ACHN (cell line): ENCODE measurements around the gene PTPRD.
A peak's percentile ranks its signal among the peaks of the same experiment; 100 is the strongest.

Source experiments
- DNase-seq: peaks from one replicate; pipeline ENCODE4 v3.0.0-alpha.2; 2015
- in situ Hi-C: cut with HindIII; loops from 2 replicates; pipeline ENCODE4 v1.10.0; 2017; ENCODE audit warnings: low sequenced_read_pairs, low pct_ligation_motif_present, low pct_unique_long_range_greater_than_20kb

Gene PTPRD

DNA sequence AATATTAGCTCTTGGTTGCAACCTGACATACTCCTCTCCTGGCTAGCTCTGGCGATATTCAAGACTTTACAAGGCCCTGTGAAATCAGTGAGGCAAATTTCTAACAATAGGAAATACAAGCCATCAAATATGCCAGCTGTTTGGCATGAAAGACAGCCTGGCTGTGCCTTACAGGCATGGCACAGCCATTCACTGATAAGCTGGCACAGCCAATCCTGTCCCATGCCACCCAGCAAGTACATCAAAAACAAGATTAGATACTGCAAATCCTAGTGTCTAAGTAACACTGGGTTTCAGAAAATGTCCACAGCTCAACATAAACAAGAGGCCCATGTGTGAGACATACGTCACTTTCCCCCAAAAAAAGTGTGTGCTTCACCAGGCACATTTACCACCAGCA lies 1767.4 kb downstream of the PTPRD start:
- in situ Hi-C loops = no loop called here
- DNase-seq = no peak

DNA sequence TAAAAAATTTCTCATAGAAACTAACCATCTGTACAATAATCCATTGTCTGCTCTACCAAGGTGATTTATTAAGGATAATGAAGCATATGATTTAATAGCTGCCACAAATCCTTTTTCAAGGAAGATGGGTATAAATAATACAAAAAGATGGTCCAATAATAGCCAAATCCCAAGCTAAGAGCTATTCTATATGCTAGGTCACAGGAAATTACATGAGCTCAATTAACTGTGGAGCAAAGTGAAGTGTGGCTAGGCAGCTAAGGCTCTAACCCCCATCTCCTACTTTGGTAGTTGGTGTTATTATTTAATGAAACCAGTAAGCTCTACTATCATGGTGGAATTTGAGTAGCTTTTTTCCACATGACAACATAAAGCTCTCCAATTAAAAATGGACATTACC lies 1768.3 kb downstream of the PTPRD start:
- in situ Hi-C loops = no loop called here
- no peak for DNase-seq

DNA sequence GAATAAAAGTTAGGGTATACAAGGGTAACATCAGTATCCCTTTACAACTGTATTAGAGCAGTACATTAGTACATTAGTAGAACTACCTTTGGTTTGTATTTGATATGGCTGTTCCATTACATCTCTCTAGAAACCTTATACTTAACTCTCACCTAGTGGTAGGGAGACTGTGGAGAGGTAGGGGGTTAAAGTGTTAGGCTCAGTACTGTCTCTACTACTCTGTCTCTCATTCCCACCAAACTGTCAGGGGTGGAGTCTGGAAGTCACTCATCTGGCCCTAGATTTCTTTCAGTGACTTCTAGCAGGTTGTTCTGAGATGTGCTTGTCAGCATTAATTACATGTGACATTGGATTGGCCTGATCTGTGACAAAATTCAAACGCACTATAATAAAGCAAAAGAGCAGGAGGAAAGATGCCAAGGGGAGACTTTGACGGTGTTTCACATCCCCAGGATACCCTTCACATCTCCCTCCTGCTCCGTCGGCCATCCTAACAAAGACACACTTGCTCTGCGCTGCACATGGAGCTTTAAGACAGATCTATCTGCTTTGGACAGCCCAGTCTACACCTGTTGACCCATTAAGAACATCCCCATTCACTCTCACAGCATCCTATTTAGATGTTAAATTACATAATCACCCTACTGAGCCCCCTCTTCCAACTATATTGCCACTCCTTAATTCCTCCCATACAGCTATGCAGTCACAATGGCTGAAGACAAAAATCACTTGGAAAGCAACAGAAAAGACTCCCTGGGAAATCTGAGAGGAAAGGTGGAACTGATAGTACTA lies 1770.2 kb downstream of the PTPRD start:
- DNase-seq = no peak
- in situ Hi-C loops = no loop called here

DNA sequence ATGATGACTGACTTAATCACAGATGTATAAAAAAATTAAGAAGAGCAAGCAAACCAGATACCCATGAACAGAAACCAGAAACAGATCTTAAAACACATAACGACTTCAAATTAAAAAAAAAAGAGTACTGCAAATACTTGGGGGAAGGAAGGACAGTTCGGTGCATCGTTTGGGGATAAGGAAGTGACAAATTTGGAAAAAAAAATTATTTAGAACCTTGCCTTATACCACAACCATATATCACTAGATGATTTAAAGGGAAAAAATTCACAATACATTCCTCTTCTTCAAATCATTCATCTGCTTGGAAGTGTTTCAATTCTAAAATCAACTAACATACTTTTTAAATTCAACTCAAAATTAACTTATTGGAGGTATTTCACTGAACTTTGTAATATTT lies 1774.7 kb downstream of the PTPRD start:
- in situ Hi-C loops = no loop called here
- DNase-seq = no peak

DNA sequence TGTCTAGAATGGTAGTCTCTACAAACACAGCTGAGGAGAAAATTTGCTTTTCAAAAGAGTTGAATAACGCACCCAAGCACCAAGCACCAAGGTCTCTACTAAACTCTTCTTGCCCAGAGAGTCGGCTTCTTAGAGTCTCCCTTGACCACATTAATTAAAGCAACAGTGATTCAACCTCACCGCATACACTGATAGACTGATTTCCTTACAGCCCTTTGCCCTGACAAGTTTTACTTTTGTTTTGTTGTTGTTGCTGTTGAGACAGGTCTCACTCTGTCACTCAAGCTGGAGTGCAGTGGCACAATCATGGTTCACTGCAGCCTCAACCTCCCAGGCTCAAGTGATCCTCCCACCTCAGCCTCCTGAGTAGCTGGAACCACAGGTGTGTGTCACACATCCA lies 1777.5 kb downstream of the PTPRD start:
- in situ Hi-C loops = no loop called here
- DNase-seq = no peak

DNA sequence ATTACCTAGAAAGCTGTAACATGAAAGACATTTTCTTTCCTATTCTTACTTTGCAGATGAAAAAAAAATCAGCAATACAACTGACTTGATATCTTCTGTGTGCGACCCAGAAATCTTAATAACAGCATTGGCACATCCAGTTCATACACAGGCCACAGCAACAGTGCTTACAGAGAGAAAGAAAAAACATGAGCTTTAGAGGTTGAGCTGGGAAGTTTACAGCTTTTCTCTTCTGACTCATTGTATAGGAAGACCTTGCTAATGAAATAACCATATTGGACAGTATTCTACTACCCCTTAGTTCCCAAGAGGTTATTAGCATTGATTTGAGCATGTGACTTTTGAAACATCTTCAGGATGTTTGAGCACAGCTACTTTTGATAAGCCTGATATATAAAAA lies 1779.8 kb downstream of the PTPRD start:
- in situ Hi-C loops = no loop called here
- DNase-seq = no peak

DNA sequence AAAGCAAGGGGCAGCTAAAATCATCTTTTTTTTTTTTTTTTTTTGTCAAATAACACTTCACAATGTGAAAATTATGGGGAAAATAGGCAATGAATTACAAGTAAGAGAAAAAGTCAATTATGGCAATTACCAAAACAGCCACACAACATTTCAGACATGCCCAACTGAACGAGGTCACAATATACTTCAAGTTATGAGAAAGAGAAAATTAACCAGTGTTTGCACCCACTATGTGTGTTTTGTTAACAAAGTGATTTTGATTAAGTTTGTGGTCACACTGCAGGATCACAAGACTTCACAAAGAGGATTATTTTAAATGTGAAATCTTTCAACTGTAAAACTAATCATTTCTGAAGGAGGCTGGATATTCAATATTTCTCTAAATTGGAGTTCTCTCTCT lies 1780.4 kb downstream of the PTPRD start:
- in situ Hi-C loops = no loop called here
- DNase-seq = no peak

DNA sequence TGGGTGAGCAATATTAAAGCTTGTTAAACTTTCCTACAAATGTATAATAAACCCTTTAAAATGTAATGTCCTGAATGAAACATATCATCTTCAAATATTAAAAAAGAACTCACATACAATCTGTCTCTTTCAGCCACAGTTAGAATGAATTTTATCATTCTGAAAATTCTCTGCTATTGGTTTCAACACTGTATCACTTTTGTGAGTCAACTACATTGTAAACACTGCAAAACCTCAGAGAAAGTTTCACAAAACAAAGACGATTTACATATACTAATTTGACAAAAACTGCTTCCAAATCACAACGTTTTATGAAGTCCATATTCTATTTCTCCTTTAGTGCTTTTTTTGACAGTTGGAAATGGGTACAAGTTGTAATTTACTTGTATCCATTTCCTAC lies 1781.2 kb downstream of the PTPRD start:
- in situ Hi-C loops = no loop called here
- DNase-seq = no peak

DNA sequence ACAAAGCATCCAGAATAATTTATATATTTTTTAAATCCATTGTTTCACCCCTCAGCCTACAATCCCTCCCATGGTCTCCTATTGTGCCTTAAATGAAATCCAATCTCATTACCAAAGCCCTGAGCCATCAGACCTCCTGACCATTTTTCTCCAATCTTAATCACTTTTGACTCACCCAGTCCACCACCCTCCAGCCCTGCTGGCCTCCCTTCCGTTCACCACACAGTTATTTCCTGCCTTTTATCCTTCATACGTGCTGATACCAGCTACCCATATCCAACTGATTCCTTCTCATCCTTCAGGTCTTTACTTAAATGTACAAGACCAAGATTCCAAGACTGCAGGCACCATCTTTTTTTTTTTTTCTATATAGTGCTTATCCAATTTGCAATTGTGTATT lies 1786.5 kb downstream of the PTPRD start:
- DNase-seq = no peak
- in situ Hi-C loops = no loop called here

DNA sequence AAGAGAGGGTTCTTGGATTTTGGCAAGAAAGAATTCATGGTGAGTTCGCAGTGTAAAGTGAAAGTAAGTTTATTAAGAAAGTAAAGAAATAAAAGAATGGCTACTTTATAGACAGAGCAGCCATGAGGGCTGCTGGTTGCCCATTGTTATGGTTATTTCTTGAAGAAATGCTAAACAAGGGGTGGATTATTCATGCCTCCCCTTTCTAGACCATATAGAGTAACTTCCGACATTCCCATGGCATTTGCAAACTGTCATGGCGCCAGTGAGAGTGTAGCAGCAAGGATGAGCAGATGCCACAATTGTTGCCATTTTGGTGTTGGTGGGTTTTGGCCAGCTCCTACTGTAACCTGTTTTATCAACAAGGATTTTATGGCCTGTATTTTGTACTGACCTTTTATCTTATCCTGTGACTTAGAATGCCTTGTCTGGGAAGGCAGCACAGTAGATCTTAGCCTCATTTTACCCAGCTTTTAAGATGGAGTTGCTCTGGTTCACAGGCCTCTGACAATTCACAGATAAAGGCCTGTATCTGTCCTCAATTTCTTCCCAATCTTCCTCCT lies 1787.1 kb downstream of the PTPRD start:
- peak; percentile 39 for DNase-seq
- in situ Hi-C loops = no loop called here

DNA sequence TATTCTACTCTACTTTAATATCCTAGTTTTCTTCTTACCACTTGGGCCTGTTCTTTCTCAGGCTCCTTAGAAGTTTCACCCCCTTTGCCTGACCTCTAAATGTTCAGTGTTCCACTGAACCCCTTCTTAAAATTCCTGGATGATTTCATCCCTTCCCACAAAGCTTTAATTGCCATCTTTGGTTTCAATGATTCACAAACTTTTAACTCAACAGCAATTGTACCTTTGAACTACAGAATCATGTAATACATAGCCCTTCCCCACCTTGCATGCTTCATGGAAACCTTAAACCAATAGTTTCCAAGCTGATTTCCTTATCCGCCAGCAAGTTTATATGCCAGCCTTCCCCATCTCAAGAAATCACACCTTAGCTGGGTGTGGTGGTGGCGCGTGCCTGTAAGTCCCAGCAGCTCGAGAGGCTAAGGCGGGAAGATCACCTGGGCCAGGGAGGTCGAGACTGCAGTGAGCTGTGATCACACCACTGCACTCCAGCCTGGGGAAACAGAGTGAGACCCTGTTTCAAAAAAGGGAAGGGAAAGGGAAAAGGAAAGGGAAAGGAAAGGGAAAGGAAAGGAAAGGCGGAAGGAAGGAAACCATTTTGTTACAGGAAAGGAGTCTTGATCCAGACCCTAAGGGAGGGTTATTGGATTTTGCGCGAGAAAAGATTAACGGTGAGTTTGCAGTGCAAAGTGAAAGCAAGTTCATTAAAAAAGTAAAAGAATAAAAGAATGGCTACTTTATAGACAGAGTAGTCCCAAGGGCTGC lies 1789.5 kb downstream of the PTPRD start:
- peak; percentile 72 for DNase-seq
- in situ Hi-C loops = no loop called here

DNA sequence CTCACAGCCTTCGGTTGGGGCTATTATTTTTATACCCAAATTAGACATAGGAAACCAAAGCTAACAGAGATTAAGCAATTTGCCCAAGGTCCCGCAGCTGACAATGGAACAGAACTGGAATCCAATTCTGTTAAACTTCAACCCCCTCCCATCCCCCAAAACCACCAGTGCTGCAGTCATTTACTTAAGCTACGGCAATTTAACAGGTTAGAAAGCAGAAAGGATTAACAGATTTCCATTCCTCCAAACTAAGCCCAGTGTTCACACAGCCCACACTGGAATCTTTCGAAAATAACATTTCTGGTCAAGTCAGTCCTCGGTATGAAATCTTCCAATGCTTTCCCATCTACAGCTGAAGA lies 1790.2 kb downstream of the PTPRD start:
- DNase-seq = peak; percentile 76
- in situ Hi-C loops = no loop called here

DNA sequence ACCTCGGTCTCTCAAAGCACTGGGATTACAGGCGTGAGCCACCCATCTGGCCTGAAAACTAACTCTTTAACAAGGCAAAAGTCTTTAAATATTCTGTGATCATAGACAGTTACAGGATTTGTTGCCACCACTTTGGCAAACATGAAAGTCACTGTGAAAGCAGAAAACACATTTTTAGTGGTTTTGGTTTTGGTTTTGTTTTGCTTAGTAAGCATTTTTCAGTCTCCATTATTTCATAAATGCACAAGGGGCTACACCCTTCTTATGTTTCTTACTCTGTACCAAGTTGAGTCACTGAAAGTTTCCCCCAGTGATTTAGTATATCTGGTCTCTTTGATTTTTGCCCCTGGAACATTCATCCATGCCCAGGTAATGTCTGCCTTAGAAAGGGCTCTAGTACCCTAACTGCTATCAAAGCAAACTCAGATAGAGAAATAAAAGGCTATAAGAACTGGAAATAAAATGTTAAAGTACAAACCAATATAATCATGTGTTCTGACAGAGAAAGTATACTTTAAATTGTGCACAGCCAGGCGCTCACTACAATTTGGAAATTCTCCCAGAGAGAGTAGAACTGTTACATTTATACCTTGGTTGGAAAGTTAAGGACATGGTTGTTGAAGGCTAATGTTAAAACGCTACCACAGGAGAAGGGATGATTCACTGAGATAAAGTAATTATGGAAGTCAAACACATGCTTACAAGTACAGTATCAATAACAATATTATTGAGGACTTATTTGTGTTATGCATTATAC lies 1790.7 kb downstream of the PTPRD start:
- peak; percentile 58 for DNase-seq
- in situ Hi-C loops = no loop called here

DNA sequence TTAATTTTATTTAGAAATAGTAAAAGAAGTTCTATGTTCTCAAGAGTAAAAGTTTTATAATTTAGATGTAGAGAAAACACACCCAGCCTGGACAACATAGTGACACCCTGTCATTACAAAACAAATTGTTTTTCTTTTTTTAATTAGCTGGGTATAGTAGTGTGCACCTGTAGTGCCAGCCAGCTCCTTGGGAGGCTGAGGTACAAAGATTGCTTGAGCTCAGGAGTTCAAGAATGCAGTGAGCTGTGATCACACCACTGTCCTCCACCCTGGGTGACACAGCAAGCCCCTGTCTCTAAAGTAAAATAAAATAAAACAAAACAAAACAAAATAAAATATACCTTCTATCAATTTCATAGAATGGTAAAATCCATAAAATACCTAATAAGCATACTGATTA lies 1795.5 kb downstream of the PTPRD start:
- in situ Hi-C loops = no loop called here
- DNase-seq = no peak

DNA sequence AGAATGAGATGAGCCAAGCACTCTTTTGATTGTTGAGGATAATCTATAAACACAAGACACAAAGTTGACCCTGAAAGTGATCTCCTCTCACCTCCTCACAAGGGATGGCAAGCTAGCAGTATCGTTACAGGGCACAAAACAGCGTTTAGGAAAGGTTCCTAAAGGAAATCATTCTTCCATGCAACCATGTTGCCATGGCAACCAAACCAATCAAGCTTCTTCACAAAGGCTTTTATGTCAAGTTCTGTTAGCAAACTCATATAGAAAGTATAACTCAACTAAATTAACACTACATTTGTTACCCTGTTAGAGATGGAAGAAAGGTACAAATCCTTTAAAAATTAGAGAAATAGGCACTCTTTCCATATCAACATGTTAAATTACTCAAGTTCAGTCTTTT lies 1796.4 kb downstream of the PTPRD start:
- no peak for DNase-seq
- in situ Hi-C loops = no loop called here

DNA sequence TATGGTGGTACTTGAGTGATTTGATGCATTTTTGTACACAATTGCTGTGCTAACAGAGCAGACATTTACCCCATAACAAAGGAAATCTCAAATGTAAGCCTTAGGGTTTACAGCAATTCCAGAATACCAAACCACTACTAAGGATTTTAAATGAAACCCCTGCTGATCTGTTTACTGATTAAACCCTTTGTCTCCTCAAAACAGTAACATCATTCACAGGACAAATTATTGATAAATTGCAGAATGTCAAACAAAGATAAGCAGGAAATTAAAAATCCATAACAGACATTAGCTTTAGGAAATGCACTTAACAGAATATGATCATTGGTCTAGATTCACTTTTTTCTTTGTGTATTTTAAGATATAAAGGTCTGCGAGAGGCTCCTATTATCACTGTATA lies 1796.9 kb downstream of the PTPRD start:
- DNase-seq = no peak
- in situ Hi-C loops = no loop called here

DNA sequence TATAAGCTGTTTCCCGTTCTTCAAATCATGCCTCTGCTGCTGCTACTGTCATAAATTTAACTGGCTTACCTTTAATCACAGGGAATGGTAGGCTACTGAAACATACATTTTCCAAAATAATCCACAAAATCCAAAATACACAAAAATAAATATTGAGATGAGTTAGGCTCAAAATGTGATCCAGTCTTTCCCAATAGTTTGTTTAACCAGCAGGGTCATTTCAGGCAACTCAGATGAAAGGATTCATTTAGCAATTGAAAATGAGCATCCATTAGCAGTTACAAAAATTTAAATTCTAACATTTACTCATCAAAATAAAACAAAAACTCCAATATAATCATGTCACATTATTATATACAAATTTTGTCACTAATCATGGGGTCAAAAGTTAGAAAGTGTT lies 1797.6 kb downstream of the PTPRD start:
- DNase-seq = no peak
- in situ Hi-C loops = no loop called here

DNA sequence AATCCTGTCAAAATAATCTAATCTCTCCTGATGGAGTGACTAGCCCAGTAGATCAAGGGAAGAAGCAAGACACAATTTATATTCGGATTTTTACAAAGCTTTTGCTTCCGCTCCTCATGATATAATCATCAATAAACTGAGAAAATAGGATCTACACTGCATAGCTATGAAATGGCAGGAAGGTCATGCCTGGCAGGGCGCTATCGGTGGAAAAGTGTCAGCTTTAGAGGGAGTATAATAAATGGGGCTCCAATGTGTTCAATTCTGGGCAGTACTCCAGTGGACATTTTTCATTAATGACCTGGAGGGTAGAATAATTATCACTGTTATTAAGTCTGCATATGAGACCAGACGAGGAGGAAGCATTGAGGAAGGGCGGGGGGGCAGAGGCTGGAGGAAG lies 1799.9 kb downstream of the PTPRD start:
- DNase-seq = no peak
- in situ Hi-C loops = no loop called here

DNA sequence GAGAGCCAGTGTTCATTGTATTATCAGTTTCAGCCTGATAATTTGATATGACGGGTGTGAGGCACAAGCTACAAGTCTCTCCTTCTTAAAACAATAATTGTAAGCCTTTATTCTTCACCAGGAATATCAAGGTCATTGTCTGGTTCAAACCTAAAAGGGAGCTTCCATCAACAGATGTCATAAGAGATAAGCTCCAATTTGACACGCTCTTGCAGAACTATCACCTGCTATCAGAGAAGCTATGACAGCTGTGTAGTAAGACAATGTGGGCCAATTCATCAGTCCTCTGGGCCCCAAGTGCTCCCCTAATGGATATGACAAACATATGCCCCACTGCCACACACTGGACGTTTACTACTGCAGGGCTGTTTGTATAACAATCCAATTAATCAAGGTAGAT lies 1803.1 kb downstream of the PTPRD start:
- in situ Hi-C loops = no loop called here
- DNase-seq = no peak
